H9 (cell line): Measurements from ENCODE around the gene COQ8A. TPM values are rescaled to one million over a fixed set of nuclear protein-coding genes. Genes with fewer than 3 reads are reported as not detected.

Source experiments
- DNase-seq: peaks from one replicate; pipeline ENCODE4 v3.0.0-alpha.2; 2017
- H2AFZ ChIP-seq: one replicate; pipeline ENCODE4 v1.6.1; 2013; ENCODE audit warnings: mild to moderate bottlenecking, low read length, control low read depth, moderate library complexity
- H2AK5ac ChIP-seq: 2 replicates; pipeline ENCODE4 v1.6.1; 2013; ENCODE audit warnings: low read length, control low read depth, mixed read lengths; ENCODE audit not compliant: insufficient read length
- H2BK120ac ChIP-seq: one replicate; pipeline ENCODE4 v1.6.1; 2013; ENCODE audit warnings: low read depth, mild to moderate bottlenecking, low read length, control low read depth, inconsistent platforms; ENCODE audit not compliant: poor library complexity, severe bottlenecking
- H2BK12ac ChIP-seq: 2 replicates; pipeline ENCODE4 v1.6.1; 2013; ENCODE audit warnings: low read length, control low read depth, mixed read lengths, low read depth; ENCODE audit not compliant: insufficient read length
- H2BK15ac ChIP-seq: 2 replicates; pipeline ENCODE4 v1.6.1; 2013; ENCODE audit warnings: low read depth, low read length, control low read depth
- H2BK20ac ChIP-seq: one replicate; pipeline ENCODE4 v1.6.1; 2013; ENCODE audit warnings: low read depth, mild to moderate bottlenecking, low read length, control low read depth, inconsistent platforms; ENCODE audit not compliant: poor library complexity, severe bottlenecking
- H2BK5ac ChIP-seq: 2 replicates; pipeline ENCODE4 v1.6.1; 2013; ENCODE audit warnings: low read length, control low read depth, mixed read lengths; ENCODE audit not compliant: insufficient read length
- H3K14ac ChIP-seq: 2 replicates; pipeline ENCODE4 v1.6.1; 2013; ENCODE audit warnings: low read length, control low read depth; ENCODE audit not compliant: insufficient read depth
- H3K18ac ChIP-seq: 2 replicates; pipeline ENCODE4 v1.6.1; 2013; ENCODE audit warnings: low read depth, mild to moderate bottlenecking, mixed read lengths, low read length, control low read depth; ENCODE audit not compliant: insufficient read length
- H3K23ac ChIP-seq: 2 replicates; pipeline ENCODE4 v1.6.1; 2013; ENCODE audit warnings: low read length, control low read depth, mixed read lengths, low read depth; ENCODE audit not compliant: insufficient read length
- H3K23me2 ChIP-seq: 2 replicates; pipeline ENCODE4 v1.6.1; 2013; ENCODE audit warnings: low read depth, mild to moderate bottlenecking, mixed read lengths, low read length, control low read depth; ENCODE audit not compliant: insufficient read length, poor library complexity, severe bottlenecking
- H3K27ac ChIP-seq: 2 replicates; pipeline ENCODE4 v1.5.1; 2013; ENCODE audit warnings: low read length, control low read depth, mixed read lengths, low read depth; ENCODE audit not compliant: insufficient read length
- H3K27me3 ChIP-seq: 2 replicates; pipeline ENCODE4 v1.6.1; 2013; ENCODE audit warnings: low read length, control low read depth, inconsistent platforms; ENCODE audit not compliant: insufficient read depth
- H3K4ac ChIP-seq: 2 replicates; pipeline ENCODE4 v1.6.1; 2013; ENCODE audit warnings: low read depth, mild to moderate bottlenecking, control low read depth, inconsistent platforms, low read length, moderate library complexity
- H3K4me1 ChIP-seq: 2 replicates; pipeline ENCODE4 v1.6.1; 2013; ENCODE audit warnings: low read length, control low read depth, inconsistent platforms; ENCODE audit not compliant: insufficient read depth
- H3K4me2 ChIP-seq: 2 replicates; pipeline ENCODE4 v1.6.1; 2013; ENCODE audit warnings: low read length, control low read depth, mixed read lengths; ENCODE audit not compliant: insufficient read length, insufficient read depth
- H3K56ac ChIP-seq: 2 replicates; pipeline ENCODE4 v1.6.1; 2013; ENCODE audit warnings: low read depth, mild to moderate bottlenecking, mixed read lengths, low read length, control low read depth; ENCODE audit not compliant: insufficient read length
- H3K79me1 ChIP-seq: 2 replicates; pipeline ENCODE4 v1.6.1; 2013; ENCODE audit warnings: low read depth, mild to moderate bottlenecking, moderate library complexity, low read length, control low read depth, inconsistent platforms; ENCODE audit not compliant: insufficient read depth, poor library complexity, severe bottlenecking
- H3K79me2 ChIP-seq: 2 replicates; pipeline ENCODE4 v1.6.1; 2013; ENCODE audit warnings: low read length, control low read depth, inconsistent platforms; ENCODE audit not compliant: insufficient read depth
- H3K9ac ChIP-seq: 2 replicates; pipeline ENCODE4 v1.6.1; 2013; ENCODE audit warnings: low read length, control low read depth, mixed read lengths; ENCODE audit not compliant: insufficient read length; ENCODE audit errors: extremely low read depth
- H3K9me3 ChIP-seq: one replicate; pipeline ENCODE4 v1.6.1; 2013; ENCODE audit warnings: low read depth, low read length, inconsistent platforms; ENCODE audit not compliant: control insufficient read depth
- H3T11ph ChIP-seq: one replicate; pipeline ENCODE4 v1.6.1; 2013; ENCODE audit warnings: mild to moderate bottlenecking, low read length, control low read depth, inconsistent platforms
- H4K20me1 ChIP-seq: one replicate; pipeline ENCODE4 v1.6.1; 2013; ENCODE audit not compliant: control insufficient read depth, insufficient read length, insufficient read depth
- H4K5ac ChIP-seq: 2 replicates; pipeline ENCODE4 v1.6.1; 2013; ENCODE audit warnings: low read depth, mild to moderate bottlenecking, mixed read lengths, low read length, control low read depth; ENCODE audit not compliant: insufficient read length
- H4K8ac ChIP-seq: replicated peaks from 2 replicates; pipeline ENCODE4 v1.6.1; 2013; ENCODE audit warnings: low read length, control low read depth, mixed read lengths, low read depth; ENCODE audit not compliant: insufficient read length
- H4K91ac ChIP-seq: 2 replicates; pipeline ENCODE4 v1.6.1; 2013; ENCODE audit warnings: low read depth, mild to moderate bottlenecking, moderate library complexity, mixed read lengths, low read length, control low read depth; ENCODE audit not compliant: insufficient read length
- H3K27ac Mint-ChIP-seq, 3 experiments: 2 replicates in 2 of 3; 3 replicates in 1 of 3; pipeline ENCODE4 v1.8.0; 2020 to 2021; ENCODE audit warnings: mixed read lengths in 3 of 3, mild to moderate bottlenecking in 1 of 3, moderate library complexity in 1 of 3
- H3K27me3 Mint-ChIP-seq: 2 replicates; pipeline ENCODE4 v1.8.0; 2021; ENCODE audit warnings: low read depth, mild to moderate bottlenecking, moderate library complexity, mixed read lengths
- H3K36me3 Mint-ChIP-seq, 3 experiments: 2 replicates in 2 of 3; 3 replicates in 1 of 3; pipeline ENCODE4 v1.8.0; 2020 to 2021; ENCODE audit warnings: low read depth in 3 of 3, mixed read lengths in 3 of 3; ENCODE audit not compliant: insufficient read depth in 1 of 3
- H3K4me1 Mint-ChIP-seq, 2 experiments: 2 replicates each; pipeline ENCODE4 v1.8.0; 2020; ENCODE audit warnings: mixed read lengths in 2 of 2
- H3K4me3 Mint-ChIP-seq, 2 experiments: 2 replicates in 1 of 2; 3 replicates in 1 of 2; pipeline ENCODE4 v1.8.0; 2020 to 2021; ENCODE audit warnings: mild to moderate bottlenecking in 2 of 2, mixed read lengths in 2 of 2, moderate library complexity in 1 of 2
- H3K9me3 Mint-ChIP-seq, 2 experiments: 2 replicates in 1 of 2; 3 replicates in 1 of 2; pipeline ENCODE4 v1.8.0; 2020; ENCODE audit warnings: mild to moderate bottlenecking in 2 of 2, mixed read lengths in 2 of 2, moderate library complexity in 1 of 2
- CTCF ChIP-seq: fragments of 200-600 bp; sonication (generic); conservative IDR thresholded peaks from 3 replicates; pipeline ENCODE4 v1.8.0; 2021; ENCODE audit warnings: antibody characterized with exemption, mild to moderate bottlenecking
- WGBS: extraction: QIAGEN DNeasy Blood & Tissue Kit; methylation state at CpG from one replicate; pipeline ENCODE4 v1.1.7; 2013; ENCODE audit warnings: missing lambda C conversion rate, low lambda C conversion rate, mixed read lengths; ENCODE audit not compliant: insufficient read length; ENCODE audit errors: extremely low coverage; 5-methylcytosine and 5-hydroxymethylcytosine counted together
- total RNA-seq: library from RNA; stranded (reverse); gene quantifications from 2 replicates; pipeline ENCODE4 v1.2.1, GENCODE V29; 2021

The COQ8A gene
- total RNA-seq, 1 experiment from 2014 or later = 26.0 TPM

GRCh38 chr1:226945106-226945857 lies 5.2 kb downstream of the COQ8A start:
- H3K4me1 Mint-ChIP-seq = peaks cover 46 to 54% of the 10 kb centered on the region in 2 experiments
- WGBS = no CpG with 5 or more reads among the region's 19 CpGs
- DNase-seq = peak; percentile 53
- Histone ChIP-seq H3K27ac (no peak overlapping the region), H3K4me1 (peaks cover 7% of the 10 kb centered on the region), H3K27me3 (no peaks in the 10 kb centered on the region), H2BK20ac (no peak overlapping the region), H3K56ac (no peak overlapping the region), H3K9me3 (no peaks in the 10 kb centered on the region), H3K23ac (no peak overlapping the region), H4K91ac (no peak overlapping the region), H3K23me2 (peaks cover 4% of the 10 kb centered on the region), H4K8ac (no peak overlapping the region), H3K14ac (no peak overlapping the region; the same call in 1 of the 2 replicates), H2BK5ac (no peak overlapping the region), H3K4ac (no peak overlapping the region), H3K18ac (no peak overlapping the region), H3K9ac (no peak overlapping the region), H4K20me1 (no peaks in the 10 kb centered on the region), H3K79me1 (peaks cover 5% of the 10 kb centered on the region), H2BK120ac (no peak overlapping the region), H2AFZ (no peak overlapping the region), H2BK15ac (no peak overlapping the region), H4K5ac (no peak overlapping the region), H2AK5ac (no peak overlapping the region), H3K79me2 (no peaks in the 10 kb centered on the region), H2BK12ac (no peak overlapping the region), H3T11ph (no peak overlapping the region), H3K4me2 (no peak overlapping the region)
- H3K9me3 Mint-ChIP-seq = peaks cover 3 to 4% of the 10 kb centered on the region in 2 experiments; a peak in 1 of 5 replicates
- no peak overlapping the region for H3K4me3 Mint-ChIP-seq
- H3K27ac Mint-ChIP-seq = peak overlapping the region in 1 of 3 experiments; percentile 55; a peak in 3 of 7 replicates
- H3K36me3 Mint-ChIP-seq = peaks cover 4 to 11% (median 9%) of the 10 kb centered on the region in 3 experiments
- TF ChIP-seq CTCF = no peak
- H3K27me3 Mint-ChIP-seq = peaks cover 9% of the 10 kb centered on the region
